Psoas muscle (tissue), 8 donors: ENCODE measurements around the gene AP3B1. TPM values are rescaled to one million over a fixed set of nuclear protein-coding genes. Genes with fewer than 3 reads are reported as not detected.

ENCODE experiments used
- ATAC-seq, 4 donors: fragments of 200-7000 bp; cut with Tn5 transposase; one replicate each; pipeline ENCODE4 v1.9.1; 2020; ENCODE audit warnings: moderate library complexity in 3 of 4, mild to moderate bottlenecking in 2 of 4
- DNase-seq, 2 donors: peaks; one replicate each; pipeline ENCODE4 v3.0.0-alpha.2; 2020
- H3K27ac ChIP-seq: fragments of 200-600 bp; one replicate; pipeline ENCODE4 v1.8.0; 2022
- H3K27me3 ChIP-seq, 3 donors: fragments of 200-600 bp in 1 of 3; one replicate each; pipeline versions ENCODE4 v1.6.1 to v1.8.0; 2013 to 2022; ENCODE audit warnings: low read length in 2 of 3, mild to moderate bottlenecking in 2 of 3, moderate library complexity in 1 of 3; ENCODE audit not compliant: insufficient read depth in 3 of 3
- H3K36me3 ChIP-seq, 2 donors: fragments of 200-600 bp in 1 of 2; one replicate each; pipeline versions ENCODE4 v1.6.1 to v1.8.0; 2013 to 2022; ENCODE audit warnings: low read depth in 1 of 2, mild to moderate bottlenecking in 1 of 2, moderate library complexity in 1 of 2; ENCODE audit not compliant: insufficient read depth in 1 of 2
- H3K4me1 ChIP-seq: fragments of 200-600 bp; one replicate; pipeline ENCODE4 v1.8.0; 2022
- H3K4me3 ChIP-seq: fragments of 200-600 bp; one replicate; pipeline ENCODE4 v1.8.0; 2022; ENCODE audit warnings: mild to moderate bottlenecking
- H3K9me3 ChIP-seq: fragments of 200-600 bp; one replicate; pipeline ENCODE4 v1.8.0; 2022
- CTCF ChIP-seq: fragments of 200-600 bp; IDR thresholded peaks from one replicate; pipeline ENCODE4 v1.8.0; 2022; ENCODE audit warnings: antibody characterized with exemption
- WGBS, 3 donors: extraction: QIAGEN DNeasy Blood & Tissue Kit; methylation state at CpG; one replicate each; pipeline versions ENCODE4 v1.1.6 to v1.1.7; 2013; 5-methylcytosine and 5-hydroxymethylcytosine counted together
- intact Hi-C, 2 donors: fragments of 100-400 bp; cut with DNase I; formaldehyde crosslinking; loops; one replicate each; pipeline versions ENCODE4 v1.11.0 to v1.14.2; 2022
- polyA plus RNA-seq, 3 donors: library from polyadenylated mRNA; stranded (reverse); fragments of 200-250 nt; gene quantifications; one replicate each; pipeline ENCODE4 v1.2.3, GENCODE V29; 2013
- total RNA-seq, 4 donors: library from RNA; stranded (reverse); fragmentation: NEBNext Ultra II Directional in 2 of 4; extraction: Animal tissue kit (Norgen Biotek cat#: 25700) in 2 of 4; gene quantifications; one replicate each; pipeline versions ENCODE4 v1.2.1 to v1.2.4, GENCODE V29; 2021 to 2023
- donor health status: healthy with polysubstance abuse.
- donor health status: DM: no; HTN: no; CAD: no; lungs with moderate emphysema.
- donor health status: Bipolar disorder and iron deficiency.
- donor health status: healthy.
- donor health status: DM: yes; HTN: yes; CAD: no.
- donor health status: DM: no; HTN: no; CAD: no.
- donor health status: DM: no; HTN: no; CAD: no.
- donor health status: DM: yes; HTN: yes; CAD: no.

AP3B1 gene
- total and polyA plus RNA-seq, 7 donors, result 12.4 to 24.4 (median 15.2) TPM

- no peak for ATAC-seq
- TF ChIP-seq CTCF, result no peak
- no peak for DNase-seq
- Histone ChIP-seq H3K27ac (no peak overlapping the region), H3K4me1 (no peaks in the 10 kb centered on the region), H3K36me3 (peaks cover 6 to 16% of the 10 kb centered on the region in 2 donors), H3K9me3 (no peaks in the 10 kb centered on the region), H3K27me3 (no peaks in the 10 kb centered on the region), H3K4me3 (no peak overlapping the region)
- intact Hi-C loops, result no loop called here
Measured at GRCh38 chr5:78095125-78095524, 199.4 kb downstream of the AP3B1 start.

GRCh38 chr5:78090002-78090401 is 204.5 kb downstream of the AP3B1 start:
- Histone ChIP-seq H3K4me3 (no peak overlapping the region), H3K27me3 (no peaks in the 10 kb centered on the region), H3K4me1 (no peaks in the 10 kb centered on the region), H3K9me3 (no peaks in the 10 kb centered on the region), H3K27ac (no peak overlapping the region), H3K36me3 (peaks cover 2 to 27% of the 10 kb centered on the region in 2 donors)
- intact Hi-C loops, result no loop called here
- no peak for DNase-seq
- TF ChIP-seq CTCF, result no peak
- 96 to 100% (median 97%) methylated on average over 1 of the region's 1 CpG for WGBS, 3 donors
- no peak for ATAC-seq

GRCh38 chr5:78078858-78079257 is 215.6 kb downstream of the AP3B1 start:
- Histone ChIP-seq H3K4me1 (no peaks in the 10 kb centered on the region), H3K36me3 (no peaks in the 10 kb centered on the region), H3K27ac (no peak overlapping the region), H3K9me3 (no peaks in the 10 kb centered on the region), H3K27me3 (no peaks in the 10 kb centered on the region), H3K4me3 (no peak overlapping the region)
- no peak for TF ChIP-seq CTCF
- intact Hi-C loops, result no loop called here
- DNase-seq (no peak), ATAC-seq (no peak)

- no peaks in the 10 kb centered on the region for H3K9me3 ChIP-seq
- no peaks in the 10 kb centered on the region for H3K36me3 ChIP-seq
- DNase-seq, result no peak
- no peak for TF ChIP-seq CTCF
- H3K27me3 ChIP-seq, result no peaks in the 10 kb centered on the region
- 93 to 97% (median 94%) methylated on average over 4 of the region's 4 CpGs for WGBS, 3 donors
- H3K4me3 ChIP-seq, result no peak overlapping the region
- H3K4me1 ChIP-seq, result no peaks in the 10 kb centered on the region
- H3K27ac ChIP-seq, result no peak overlapping the region
- intact Hi-C loops, result no loop called here
- ATAC-seq, result no peak
Measured at GRCh38 chr5:78077369-78078068, 217.0 kb downstream of the AP3B1 start.

GRCh38 chr5:78076351-78076750 is 218.1 kb downstream of the AP3B1 start:
- H3K27me3 ChIP-seq, result no peaks in the 10 kb centered on the region
- no peak overlapping the region for H3K27ac ChIP-seq
- no peaks in the 10 kb centered on the region for H3K36me3 ChIP-seq
- DNase-seq (no peak), ATAC-seq (no peak)
- intact Hi-C loops, result no loop called here
- no peaks in the 10 kb centered on the region for H3K9me3 ChIP-seq
- no peak for TF ChIP-seq CTCF
- no peaks in the 10 kb centered on the region for H3K4me1 ChIP-seq
- WGBS, 3 donors, result 78 to 81% (median 80%) methylated on average over 2 of the region's 2 CpGs
- H3K4me3 ChIP-seq, result no peak overlapping the region
